GM19324 (cell line): ENCODE data around the gene SLC11A1.

ENCODE experiments used
- ATAC-seq: cut with Tn5 transposase; IDR thresholded peaks from one replicate; pipeline ENCODE4 v1.9.1; 2021; ENCODE audit warnings: mild to moderate bottlenecking, moderate library complexity; ENCODE audit not compliant: unreplicated experiment, low FRiP score

SLC11A1 gene

GRCh38 chr2:218381916-218382366 lies at the start of gene SLC11A1:
SLC11A1 (plus strand) TSS chr2:218382273; CDS start chr2:218382369, 96 bp downstream.
- no peak for ATAC-seq

GRCh38 chr2:218332288-218332687 lies 49.8 kb upstream of the SLC11A1 start:
- no peak for ATAC-seq

- ATAC-seq, result no peak
Measured at GRCh38 chr2:218332920-218333645, 49.0 kb upstream of the SLC11A1 start.

GRCh38 chr2:218334531-218334930 lies 47.5 kb upstream of the SLC11A1 start:
- ATAC-seq, result no peak

GRCh38 chr2:218340656-218341055 lies 41.4 kb upstream of the SLC11A1 start:
- no peak for ATAC-seq

- no peak for ATAC-seq
Measured at GRCh38 chr2:218341381-218341780, 40.7 kb upstream of the SLC11A1 start.

- no peak for ATAC-seq
Measured at GRCh38 chr2:218342837-218343236, 39.2 kb upstream of the SLC11A1 start.

GRCh38 chr2:218343591-218343990 lies 38.5 kb upstream of the SLC11A1 start:
- no peak for ATAC-seq

- ATAC-seq, result no peak
Measured at GRCh38 chr2:218344090-218344754, 37.9 kb upstream of the SLC11A1 start.

- ATAC-seq, result no peak
Measured at GRCh38 chr2:218344755-218345417, 37.2 kb upstream of the SLC11A1 start.

GRCh38 chr2:218345491-218346236 lies 36.4 kb upstream of the SLC11A1 start:
- ATAC-seq, result no peak

- no peak for ATAC-seq
Measured at GRCh38 chr2:218347172-218347571, 34.9 kb upstream of the SLC11A1 start.

GRCh38 chr2:218354045-218354444 lies 28.0 kb upstream of the SLC11A1 start:
- no peak for ATAC-seq

- no peak for ATAC-seq
Measured at GRCh38 chr2:218354850-218355443, 27.1 kb upstream of the SLC11A1 start.

GRCh38 chr2:218357236-218358177 lies 24.6 kb upstream of the SLC11A1 start:
- ATAC-seq, result no peak

- ATAC-seq, result no peak
Measured at GRCh38 chr2:218360453-218360852, 21.6 kb upstream of the SLC11A1 start.

GRCh38 chr2:218362606-218363005 lies 19.5 kb upstream of the SLC11A1 start:
- no peak for ATAC-seq

GRCh38 chr2:218363736-218364135 lies 18.3 kb upstream of the SLC11A1 start:
- no peak for ATAC-seq

- ATAC-seq, result no peak
Measured at GRCh38 chr2:218364196-218364595, 17.9 kb upstream of the SLC11A1 start.
